Measurements from ENCODE around the gene MRC2. TPM values are rescaled to one million over a fixed set of nuclear protein-coding genes. Genes with fewer than 3 reads are reported as not detected.
"Not testable (repeated sequence)": the region's sequence is repeated elsewhere in the genome, so short reads cannot be mapped to it uniquely, and the experiment has no call there.

Gene MRC2
- total and polyA plus RNA-seq, 2 experiments from 2014 or later, result 222 to 756 TPM

DNA sequence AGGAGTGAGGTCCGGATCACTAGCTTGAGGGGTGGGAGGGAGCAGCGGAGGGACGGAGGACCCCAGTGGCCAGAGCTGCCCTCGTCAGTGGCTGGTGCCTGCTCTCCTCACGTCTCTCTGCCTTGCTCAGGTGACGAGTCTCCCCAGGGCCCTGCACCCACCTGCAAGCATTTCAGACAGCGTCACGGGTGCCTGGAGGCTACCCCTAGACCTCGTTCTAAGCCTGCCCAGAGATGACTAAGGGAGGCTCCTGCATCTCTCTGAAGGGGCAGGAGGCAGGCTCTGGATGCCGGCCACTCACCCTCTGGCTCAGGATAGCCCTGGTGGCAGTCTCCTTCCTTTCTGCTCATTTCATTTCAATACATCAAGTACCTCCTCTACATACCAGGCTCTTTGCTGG is 68.8 kb downstream of the MRC2 start:
- DNase-seq, result peak; percentile 84
- peaks cover 13% of the 10 kb centered on the region for H3K4me1 ChIP-seq (ENCODE audit: insufficient read depth)

DNA sequence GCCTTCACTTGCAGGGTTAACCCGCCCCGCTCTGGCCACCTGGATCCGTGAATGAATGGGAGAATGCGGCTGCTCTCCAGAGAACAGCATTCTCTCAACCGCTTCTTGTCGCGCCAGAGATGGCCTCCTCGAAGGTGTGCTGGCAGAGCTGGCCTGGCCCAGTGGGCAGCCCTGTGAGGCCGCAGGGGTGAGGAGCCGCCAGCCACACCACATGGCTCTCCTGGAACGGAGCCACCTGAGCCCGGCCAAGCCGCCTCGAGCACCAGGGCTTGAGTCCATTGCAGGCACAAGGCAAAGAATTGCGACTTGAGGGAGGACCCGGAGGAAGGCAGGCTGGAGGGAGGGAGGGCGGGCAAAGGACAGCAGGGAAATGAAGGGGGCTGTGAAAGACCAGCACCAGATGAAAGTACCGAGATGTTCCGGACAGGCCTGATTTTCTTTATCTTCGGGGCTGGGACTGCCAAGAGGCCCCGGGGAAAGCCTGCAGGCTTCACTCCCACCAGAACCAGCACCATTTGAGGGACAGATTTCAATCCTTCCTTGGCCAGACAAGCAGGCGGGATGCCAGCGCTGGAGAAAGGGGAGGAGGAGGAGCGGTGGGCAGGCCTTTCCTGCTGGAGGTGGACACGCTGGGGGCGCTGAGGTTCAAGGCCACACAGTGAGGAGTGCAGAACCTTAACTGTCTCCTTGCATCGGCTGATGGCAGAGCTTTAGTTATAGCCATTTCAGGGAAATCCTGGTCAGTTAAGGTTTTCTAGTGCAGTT is 69.4 kb downstream of the MRC2 start:
- Histone ChIP-seq H3K79me2 (ENCODE audit: insufficient read depth) (no peaks in the 10 kb centered on the region), H3K9me3 (ENCODE audit: low read depth) (no peaks in the 10 kb centered on the region), H4K20me1 (ENCODE audit: insufficient read depth) (no peaks in the 10 kb centered on the region), H3K4me2 (ENCODE audit: unreplicated experiment) (peak overlapping the region; percentile 18), H3K9me2 (ENCODE audit: insufficient read depth) (no peaks in the 10 kb centered on the region), H3K27ac (no peak overlapping the region), H3K9ac (no peak overlapping the region), H3K36me3 (ENCODE audit: low read depth) (no peaks in the 10 kb centered on the region), H2AFZ (no peak overlapping the region), H3K4me3 (no peak overlapping the region), H3K4me1 (ENCODE audit: insufficient read depth) (peaks cover 13% of the 10 kb centered on the region), H3F3A (ENCODE audit: insufficient read depth) (peaks cover 30% of the 10 kb centered on the region), H3K27me3 (replicated peaks; ENCODE audit: insufficient read depth) (no peaks in the 10 kb centered on the region)
- TF ChIP-seq EZH2 (IDR thresholded peaks at IDR 0.05; ENCODE audit: insufficient read depth, poor library complexity, severe bottlenecking), result no peak
- TF ChIP-seq EZH2phosphoT487 (IDR thresholded peaks at IDR 0.05; ENCODE audit: insufficient read depth, low read depth), result no peak
- WGBS, 2 experiments (ENCODE audit: low coverage in 1 of 2, low lambda C conversion rate in 2 of 2, missing lambda C conversion rate in 2 of 2), result 35 to 37% methylated on average over 26 to 27 of the region's 27 CpGs
- peak; percentile 42 for DNase-seq
- in situ Hi-C loops (cut with MboI), result no loop called here

More for the DNA sequence above, 68.8 kb downstream of the MRC2 start:
- Histone ChIP-seq H3K9ac (no peak overlapping the region), H3K36me3 (ENCODE audit: low read depth) (no peaks in the 10 kb centered on the region), H3K9me3 (ENCODE audit: low read depth) (no peaks in the 10 kb centered on the region), H3F3A (ENCODE audit: insufficient read depth) (peaks cover 30% of the 10 kb centered on the region), H3K4me2 (ENCODE audit: unreplicated experiment) (peak overlapping the region; percentile 18), H4K20me1 (ENCODE audit: insufficient read depth) (no peaks in the 10 kb centered on the region), H3K27me3 (replicated peaks; ENCODE audit: insufficient read depth) (no peaks in the 10 kb centered on the region), H2AFZ (no peak overlapping the region), H3K27ac (no peak overlapping the region), H3K4me3 (no peak overlapping the region), H3K79me2 (ENCODE audit: insufficient read depth) (no peaks in the 10 kb centered on the region), H3K9me2 (ENCODE audit: insufficient read depth) (no peaks in the 10 kb centered on the region)
- WGBS, 2 experiments (ENCODE audit: low coverage in 1 of 2, low lambda C conversion rate in 2 of 2, missing lambda C conversion rate in 2 of 2), result 46 to 56% methylated on average over 8 to 10 of the region's 10 CpGs
- TF ChIP-seq EZH2 (IDR thresholded peaks at IDR 0.05; ENCODE audit: insufficient read depth, poor library complexity, severe bottlenecking) (no peak), EZH2phosphoT487 (IDR thresholded peaks at IDR 0.05; ENCODE audit: insufficient read depth, low read depth) (no peak)
- in situ Hi-C loops (cut with MboI), result no loop called here

DNA sequence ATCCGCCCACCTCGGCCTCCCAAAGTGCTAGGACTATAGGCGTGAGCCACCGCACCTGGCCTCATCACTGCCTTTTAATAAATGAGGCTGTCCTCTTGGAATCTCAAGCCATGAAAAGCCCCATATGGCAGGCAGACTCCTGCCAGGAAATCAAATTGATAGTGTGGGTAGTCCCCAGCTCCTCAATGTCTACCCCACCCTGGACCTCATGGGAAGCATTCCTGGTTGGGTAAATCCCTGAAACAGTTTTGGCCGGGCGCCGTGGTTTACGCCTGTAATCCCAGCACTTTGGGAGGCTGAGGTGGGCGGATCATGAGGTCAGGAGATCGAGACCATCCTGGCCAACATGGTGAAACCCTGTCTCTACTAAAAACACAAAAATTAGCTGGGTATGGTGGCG is 71.0 kb downstream of the MRC2 start:
- in situ Hi-C loops (cut with MboI), result not testable (repeated sequence)

DNA sequence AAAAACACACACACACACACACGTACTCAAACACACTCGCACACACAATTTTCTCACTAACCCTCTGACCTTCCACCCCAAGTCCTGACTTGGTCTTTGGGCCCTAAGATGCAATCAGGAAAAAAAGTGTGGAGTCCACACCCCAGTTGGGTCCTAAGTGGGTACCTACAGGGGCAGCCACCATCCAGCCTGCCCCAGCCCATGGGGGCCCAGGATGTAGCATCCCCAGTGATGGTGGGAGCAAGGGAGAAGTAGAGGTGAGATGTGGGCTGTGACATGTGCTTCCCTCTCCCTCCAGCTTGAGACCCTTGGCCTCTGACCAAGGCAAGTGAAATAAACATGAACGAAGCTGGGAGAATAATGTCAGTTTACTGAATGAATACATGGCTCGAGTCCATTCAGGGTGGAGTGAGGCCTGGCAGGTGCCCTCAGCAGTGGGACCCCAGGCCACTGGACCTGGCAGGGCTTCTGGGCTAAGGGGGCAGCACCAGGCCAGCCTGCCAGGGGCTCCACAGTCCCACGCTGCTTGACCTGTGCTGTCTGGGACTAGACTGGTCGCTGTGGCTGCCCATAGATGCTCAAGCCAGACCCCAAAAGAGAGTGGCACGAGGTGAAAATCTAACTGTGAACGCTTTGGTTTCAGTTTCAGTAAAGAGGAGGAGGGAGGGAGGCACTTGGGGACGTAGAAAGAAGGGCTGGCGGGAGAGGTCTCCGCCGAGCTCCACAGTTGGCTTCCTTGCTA is 73.7 kb downstream of the MRC2 start:
- Histone ChIP-seq H3K79me2 (ENCODE audit: insufficient read depth) (no peaks in the 10 kb centered on the region), H3K4me3 (no peak overlapping the region), H3F3A (ENCODE audit: insufficient read depth) (peaks cover 2% of the 10 kb centered on the region; the same call in 1 of the 2 replicates), H3K27me3 (replicated peaks; ENCODE audit: insufficient read depth) (no peaks in the 10 kb centered on the region), H3K4me2 (ENCODE audit: unreplicated experiment) (no peak overlapping the region), H3K4me1 (ENCODE audit: insufficient read depth) (peaks cover 26% of the 10 kb centered on the region), H3K9ac (no peak overlapping the region), H3K36me3 (ENCODE audit: low read depth) (no peaks in the 10 kb centered on the region), H4K20me1 (ENCODE audit: insufficient read depth) (no peaks in the 10 kb centered on the region), H2AFZ (no peak overlapping the region), H3K9me3 (ENCODE audit: low read depth) (no peaks in the 10 kb centered on the region), H3K27ac (no peak overlapping the region), H3K9me2 (ENCODE audit: insufficient read depth) (no peaks in the 10 kb centered on the region)
- no peak for TF ChIP-seq EZH2 (IDR thresholded peaks at IDR 0.05; ENCODE audit: insufficient read depth, poor library complexity, severe bottlenecking)
- no peak for TF ChIP-seq EZH2phosphoT487 (IDR thresholded peaks at IDR 0.05; ENCODE audit: insufficient read depth, low read depth)
- no peak for DNase-seq
- in situ Hi-C loops (cut with MboI), result loop anchor here (5.0 to 10.0 kb wide), 2 partner anchors 271 to 704 kb away; no protein-coding TSS in a partner anchor
- WGBS, 2 experiments (ENCODE audit: low coverage in 1 of 2, low lambda C conversion rate in 2 of 2, missing lambda C conversion rate in 2 of 2), result 81 to 84% methylated on average over 12 of the region's 12 CpGs

More for the DNA sequence above, 71.0 kb downstream of the MRC2 start:
- not testable (repeated sequence) for H2AFZ ChIP-seq; H4K20me1 ChIP-seq (ENCODE audit: insufficient read depth); H3K9me2 ChIP-seq (ENCODE audit: insufficient read depth); DNase-seq; H3K79me2 ChIP-seq (ENCODE audit: insufficient read depth); H3K27me3 ChIP-seq (replicated peaks; ENCODE audit: insufficient read depth); H3K27ac ChIP-seq; H3K36me3 ChIP-seq (ENCODE audit: low read depth); H3K4me2 ChIP-seq (ENCODE audit: unreplicated experiment); H3K9ac ChIP-seq; H3K9me3 ChIP-seq (ENCODE audit: low read depth); H3K4me3 ChIP-seq
- peaks cover 21% of the 10 kb centered on the region for H3F3A ChIP-seq (ENCODE audit: insufficient read depth)
- peaks cover 21% of the 10 kb centered on the region for H3K4me1 ChIP-seq (ENCODE audit: insufficient read depth)
- 72 to 73% methylated on average over 11 of the region's 11 CpGs for WGBS, 2 experiments (ENCODE audit: low coverage in 1 of 2, low lambda C conversion rate in 2 of 2, missing lambda C conversion rate in 2 of 2)

Data from GM23248 (cell line).